ENCODE data around the gene CMIP. TPM values are rescaled to one million over a fixed set of nuclear protein-coding genes. Genes with fewer than 3 reads are reported as not detected.

CMIP gene
- total and polyA plus RNA-seq, 3 donors from 2014 or later: 34.9 to 72.5 (median 42.0) TPM

DNA sequence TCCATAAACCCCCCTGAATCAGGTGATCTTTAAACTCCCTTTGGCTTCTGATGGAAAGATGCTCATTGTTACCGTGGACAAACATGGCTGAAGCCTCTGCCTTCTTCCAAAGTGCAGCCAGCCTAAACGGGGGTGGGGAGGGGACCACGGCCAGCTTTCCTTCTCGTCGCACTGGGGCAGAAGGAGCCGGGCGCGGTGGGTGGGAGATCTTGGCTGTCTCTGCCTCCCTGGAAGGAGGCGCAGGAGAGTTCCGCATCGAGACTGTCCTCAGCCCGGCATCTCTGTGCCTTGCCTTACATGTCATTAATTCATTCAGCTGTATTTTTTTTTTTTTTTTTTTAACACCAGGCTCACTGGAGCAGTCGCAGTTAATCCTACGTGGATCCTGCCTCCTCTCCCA lies 171.2 kb downstream of the CMIP start:
- H3K27me3 ChIP-seq: no peaks in the 10 kb centered on the region
- H3K27ac ChIP-seq: no peak overlapping the region
- no peak overlapping the region for H3K4me3 ChIP-seq
- intact Hi-C loops (cut with DNase I; ENCODE audit: low total_unique reads): loop anchor here (10.0 kb wide), 2 partner anchors 99 to 211 kb away; no protein-coding TSS in a partner anchor
- no peak for TF ChIP-seq POLR2A (IDR thresholded peaks at IDR 0.05)
- TF ChIP-seq, protein P1, sequence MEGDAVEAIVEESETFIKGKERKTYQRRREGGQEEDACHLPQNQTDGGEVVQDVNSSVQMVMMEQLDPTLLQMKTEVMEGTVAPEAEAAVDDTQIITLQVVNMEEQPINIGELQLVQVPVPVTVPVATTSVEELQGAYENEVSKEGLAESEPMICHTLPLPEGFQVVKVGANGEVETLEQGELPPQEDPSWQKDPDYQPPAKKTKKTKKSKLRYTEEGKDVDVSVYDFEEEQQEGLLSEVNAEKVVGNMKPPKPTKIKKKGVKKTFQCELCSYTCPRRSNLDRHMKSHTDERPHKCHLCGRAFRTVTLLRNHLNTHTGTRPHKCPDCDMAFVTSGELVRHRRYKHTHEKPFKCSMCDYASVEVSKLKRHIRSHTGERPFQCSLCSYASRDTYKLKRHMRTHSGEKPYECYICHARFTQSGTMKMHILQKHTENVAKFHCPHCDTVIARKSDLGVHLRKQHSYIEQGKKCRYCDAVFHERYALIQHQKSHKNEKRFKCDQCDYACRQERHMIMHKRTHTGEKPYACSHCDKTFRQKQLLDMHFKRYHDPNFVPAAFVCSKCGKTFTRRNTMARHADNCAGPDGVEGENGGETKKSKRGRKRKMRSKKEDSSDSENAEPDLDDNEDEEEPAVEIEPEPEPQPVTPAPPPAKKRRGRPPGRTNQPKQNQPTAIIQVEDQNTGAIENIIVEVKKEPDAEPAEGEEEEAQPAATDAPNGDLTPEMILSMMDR (IDR thresholded peaks at IDR 0.05): no peak
- 92 to 94% methylated on average over 14 of the region's 14 CpGs for WGBS, 2 donors
- H3K9me3 ChIP-seq: no peaks in the 10 kb centered on the region
- DNase-seq: no peak
- no peaks in the 10 kb centered on the region for H3K36me3 ChIP-seq (ENCODE audit: low read depth, missing control alignments)
- peaks cover 6% of the 10 kb centered on the region for H3K4me1 ChIP-seq

DNA sequence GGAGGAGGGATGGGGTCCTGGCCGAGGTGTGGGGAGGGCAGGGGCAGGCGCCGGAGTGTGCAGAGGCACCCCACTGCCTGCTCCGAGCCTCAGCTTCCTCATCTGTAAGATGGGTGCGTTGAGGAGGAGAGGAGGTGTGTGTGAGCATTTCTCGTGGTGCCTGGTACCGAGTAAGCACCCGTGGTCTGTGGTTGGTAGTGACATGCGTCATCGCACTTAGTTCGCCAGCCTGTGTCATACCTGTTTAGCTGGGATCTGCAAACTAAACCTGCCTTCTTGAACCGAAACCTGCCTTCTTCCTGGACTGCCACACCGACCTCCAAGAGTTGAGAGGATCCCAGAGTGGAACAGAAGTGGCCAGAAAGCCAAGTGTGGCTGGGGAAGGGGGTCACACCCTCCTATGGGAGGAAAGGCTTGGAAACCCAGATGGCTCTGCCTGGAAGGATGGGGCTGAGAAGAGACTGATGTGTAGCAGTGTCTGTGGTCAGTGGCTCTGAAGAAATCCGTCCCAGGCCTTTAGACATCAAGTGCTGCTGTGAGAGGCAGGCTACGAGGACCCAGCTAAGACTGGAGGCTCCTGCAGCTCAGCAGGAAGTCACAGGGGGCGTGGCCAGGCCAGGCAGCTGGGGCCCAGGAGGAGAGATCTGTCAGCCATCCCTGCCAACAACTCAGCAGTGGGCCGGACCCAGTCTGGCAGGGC lies 171.9 kb downstream of the CMIP start:
- DNase-seq: peak; percentile 37
- no peak overlapping the region for H3K27ac ChIP-seq

DNA sequence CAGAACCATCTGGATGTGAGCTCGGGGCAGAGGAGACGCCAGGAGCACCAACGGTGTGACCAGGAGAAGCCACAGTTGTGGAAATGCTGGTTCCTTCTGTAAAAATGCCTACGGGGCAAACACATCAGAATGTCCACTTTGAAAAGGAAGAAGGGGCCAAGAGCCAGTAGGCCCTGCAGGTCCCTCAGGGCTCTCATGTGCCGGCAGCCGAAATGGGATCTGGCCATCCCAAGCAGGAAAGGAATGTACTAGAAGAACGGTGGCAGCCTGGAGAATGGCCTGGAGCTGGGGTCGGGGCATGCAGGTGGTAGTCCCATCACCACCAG lies 172.4 kb downstream of the CMIP start:
- TF ChIP-seq, protein P1 (IDR thresholded peaks at IDR 0.05): no peak
- TF ChIP-seq POLR2A (IDR thresholded peaks at IDR 0.05): no peak
- no peaks in the 10 kb centered on the region for H3K27me3 ChIP-seq
- H3K9me3 ChIP-seq: no peaks in the 10 kb centered on the region
- no peak for DNase-seq
- H3K4me3 ChIP-seq: no peak overlapping the region
- WGBS, 2 donors: 70 to 78% methylated on average over 5 to 8 of the region's 8 CpGs
- peaks cover 6% of the 10 kb centered on the region for H3K4me1 ChIP-seq
- intact Hi-C loops (cut with DNase I; ENCODE audit: low total_unique reads): loop anchor here (10.0 kb wide), 2 partner anchors 98 to 212 kb away; no protein-coding TSS in a partner anchor
- H3K27ac ChIP-seq: no peak overlapping the region
- no peaks in the 10 kb centered on the region for H3K36me3 ChIP-seq (ENCODE audit: low read depth, missing control alignments)

More for the DNA sequence above, 171.9 kb downstream of the CMIP start:
- intact Hi-C loops (cut with DNase I; ENCODE audit: low total_unique reads): loop anchor here (10.0 kb wide), 2 partner anchors 98 to 212 kb away; no protein-coding TSS in a partner anchor
- no peak overlapping the region for H3K4me3 ChIP-seq
- 84 to 85% methylated on average over 16 to 17 of the region's 17 CpGs for WGBS, 2 donors
- no peak for TF ChIP-seq POLR2A (IDR thresholded peaks at IDR 0.05)
- TF ChIP-seq, protein P1 (IDR thresholded peaks at IDR 0.05): no peak
- H3K27me3 ChIP-seq: no peaks in the 10 kb centered on the region
- peaks cover 6% of the 10 kb centered on the region for H3K4me1 ChIP-seq
- H3K9me3 ChIP-seq: no peaks in the 10 kb centered on the region
- H3K36me3 ChIP-seq (ENCODE audit: low read depth, missing control alignments): no peaks in the 10 kb centered on the region

DNA sequence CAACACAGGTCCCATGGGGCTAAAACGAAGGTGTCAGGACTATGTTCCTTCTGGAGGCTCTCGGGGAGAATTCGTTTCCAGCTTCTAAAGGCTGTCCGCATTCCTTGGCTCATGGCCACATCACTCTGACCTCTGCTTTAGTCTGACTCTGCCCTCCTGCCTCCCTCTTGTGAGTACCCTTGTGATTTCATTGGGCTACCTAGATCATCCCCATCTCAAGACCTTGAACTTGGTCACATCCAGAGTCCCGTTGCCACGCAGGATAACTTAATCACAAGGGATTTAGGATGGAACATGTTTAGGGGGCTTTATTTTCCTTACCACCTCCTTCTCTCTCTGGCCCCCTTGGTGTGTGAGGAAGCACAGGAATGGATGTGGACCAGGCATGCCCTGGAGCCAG lies 173.6 kb downstream of the CMIP start:
- WGBS, 2 donors: 68 to 80% methylated on average over 6 of the region's 6 CpGs

More for the DNA sequence above, 173.6 kb downstream of the CMIP start:
- H3K4me3 ChIP-seq: no peak overlapping the region
- TF ChIP-seq, protein P1 (IDR thresholded peaks at IDR 0.05): no peak
- TF ChIP-seq POLR2A (IDR thresholded peaks at IDR 0.05): no peak
- no peak for DNase-seq
- no peaks in the 10 kb centered on the region for H3K4me1 ChIP-seq
- H3K27me3 ChIP-seq: no peaks in the 10 kb centered on the region
- intact Hi-C loops (cut with DNase I; ENCODE audit: low total_unique reads): loop anchor here (10.0 kb wide), 2 partner anchors 97 to 213 kb away; no protein-coding TSS in a partner anchor
- no peaks in the 10 kb centered on the region for H3K9me3 ChIP-seq
- no peak overlapping the region for H3K27ac ChIP-seq
- H3K36me3 ChIP-seq (ENCODE audit: low read depth, missing control alignments): no peaks in the 10 kb centered on the region
